A549 treated with ZK216348 at 1 μM for 4 hours (cell line): ENCODE results near the gene PRSS56. TPM values are rescaled to one million over a fixed set of nuclear protein-coding genes. Genes with fewer than 3 reads are reported as not detected.

ENCODE experiments used
- total RNA-seq: library from RNA; stranded (reverse); fragments of 200-300 nt; extraction: Qiagen RNA extraction; gene quantifications from 5 replicates; pipeline ENCODE4 v1.2.3, GENCODE V29; 2022; ENCODE audit warnings: low read depth

Gene PRSS56
- 0.08 to 0.31 TPM (median 0.20 TPM) in 4 of 5 replicates, not detected in the other for total RNA-seq

GRCh38 chr2:232519581-232520438, at the start of gene PRSS56:
TSS of gene PRSS56 (plus strand) at chr2:232520388. CDS start at chr2:232520599, 211 bp downstream.

DNA sequence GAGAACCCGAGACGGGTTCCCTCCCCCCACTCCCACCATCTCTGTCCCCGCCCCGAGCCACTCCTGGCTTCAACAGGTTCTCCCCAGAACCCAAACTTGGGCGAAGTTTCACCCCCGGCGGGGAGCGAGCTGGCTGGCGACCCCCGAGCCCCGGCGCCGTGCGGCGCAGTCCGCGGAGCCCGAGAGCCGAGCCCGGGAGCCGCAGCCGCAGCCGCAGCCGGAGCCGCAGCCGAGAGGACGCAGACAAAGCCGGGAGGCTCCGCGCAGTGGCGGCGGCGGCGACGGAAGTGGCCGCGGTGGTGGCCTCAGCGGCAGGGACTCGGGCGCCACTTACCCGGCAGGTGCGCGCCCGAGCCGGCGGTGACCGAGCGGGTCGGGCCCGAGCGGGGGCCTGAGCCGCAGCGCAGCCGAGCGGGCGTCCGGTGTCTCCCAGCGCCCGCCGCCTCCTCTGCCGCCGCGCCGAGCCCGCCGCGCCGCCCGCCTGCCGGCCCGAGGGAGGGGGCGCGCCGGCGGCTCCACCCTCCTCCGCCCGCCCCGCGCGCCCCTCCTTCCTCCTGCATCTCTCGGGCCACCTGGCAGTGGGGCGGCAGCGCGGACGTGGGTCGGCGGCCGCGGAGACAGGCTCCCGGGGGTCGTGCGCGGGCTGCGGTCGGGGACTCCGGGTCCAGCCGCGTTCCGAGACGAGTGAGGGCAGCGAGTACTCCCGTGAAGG, 32.6 kb upstream of the PRSS56 start, which contains the start of gene ECEL1:
Gene ECEL1 (minus strand): TSS at position 450 of the 712 bp plus-strand sequence. CDS start 1,181 bp downstream, outside the sequence.

DNA sequence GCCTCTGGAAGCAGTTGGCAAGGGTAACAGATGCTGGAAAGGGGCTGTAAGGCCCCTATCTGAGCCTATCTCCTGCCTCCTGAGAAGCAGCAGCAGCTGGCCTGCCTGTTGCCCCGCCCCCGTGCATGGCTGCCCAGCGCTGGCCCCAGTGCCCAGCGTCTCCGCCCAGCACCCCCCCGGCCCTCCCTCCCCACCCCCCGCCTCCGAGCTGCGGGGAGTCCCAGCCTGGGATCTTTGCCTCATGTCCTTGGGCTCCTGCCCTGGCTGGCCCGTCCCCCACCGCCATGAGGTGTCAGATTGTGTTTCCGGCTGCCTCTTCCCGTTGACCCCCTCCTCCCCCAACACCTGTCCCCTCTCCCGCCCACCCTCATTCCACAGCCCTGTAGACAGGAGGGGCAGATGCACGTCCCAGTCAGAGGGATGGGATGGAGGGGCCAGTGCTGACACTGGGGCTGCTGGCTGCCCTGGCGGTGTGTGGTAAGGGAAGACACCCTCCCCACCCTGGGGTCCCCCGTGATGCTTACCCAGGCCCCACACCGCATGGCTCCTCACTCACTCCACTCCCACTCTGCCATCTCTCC, 5.7 kb downstream of the PRSS56 start, which contains the start of gene CHRND:
Gene CHRND (plus strand): TSS at position 370 of the 581 bp plus-strand sequence. CDS start 56 bp downstream, at position 426.

DNA sequence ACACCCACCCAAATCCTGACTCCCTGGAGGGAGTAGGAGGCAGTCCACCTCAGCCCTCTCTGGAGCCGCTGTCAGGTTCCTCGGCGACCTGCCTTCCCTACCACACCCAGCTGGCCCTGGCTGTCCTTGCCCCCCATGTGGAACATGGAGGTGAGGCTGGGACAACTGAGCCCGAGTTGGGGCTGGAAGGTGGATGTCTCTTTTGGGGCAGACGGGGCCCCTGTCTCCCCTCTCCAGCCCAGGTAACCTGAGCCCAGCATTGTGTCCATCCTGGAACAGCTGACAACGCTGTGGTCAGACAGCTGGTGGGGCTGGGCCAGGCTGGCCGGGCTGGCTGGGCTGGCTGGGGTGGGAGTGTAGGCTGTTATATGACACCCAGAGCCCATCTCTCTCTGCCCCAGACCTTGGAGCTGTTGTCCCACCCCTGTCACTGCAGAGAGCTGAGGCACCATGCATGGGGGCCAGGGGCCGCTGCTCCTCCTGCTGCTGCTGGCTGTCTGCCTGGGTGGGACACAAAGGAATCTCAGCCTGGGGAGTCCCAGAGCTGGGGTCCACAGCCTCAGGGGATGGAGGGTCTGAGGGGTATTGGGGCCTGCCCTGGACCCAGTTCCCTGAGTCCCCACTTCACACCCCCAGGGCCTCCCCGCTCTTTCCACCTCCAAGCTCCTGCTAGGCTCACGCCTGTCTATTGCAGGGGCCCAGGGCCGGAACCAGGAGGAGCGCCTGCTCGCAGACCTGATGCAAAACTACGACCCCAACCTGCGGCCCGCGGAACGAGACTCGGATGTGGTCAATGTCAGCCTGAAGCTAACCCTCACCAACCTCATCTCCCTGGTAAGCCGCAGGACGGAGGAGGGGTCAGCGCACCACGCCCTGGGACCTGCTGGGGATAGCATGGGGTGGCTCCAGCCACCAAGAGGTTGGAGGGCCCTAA, 19.4 kb downstream of the PRSS56 start, which contains the start of gene CHRNG:
Gene CHRNG (plus strand): TSS at position 395 of the 934 bp plus-strand sequence. CDS start 56 bp downstream, at position 451.

DNA sequence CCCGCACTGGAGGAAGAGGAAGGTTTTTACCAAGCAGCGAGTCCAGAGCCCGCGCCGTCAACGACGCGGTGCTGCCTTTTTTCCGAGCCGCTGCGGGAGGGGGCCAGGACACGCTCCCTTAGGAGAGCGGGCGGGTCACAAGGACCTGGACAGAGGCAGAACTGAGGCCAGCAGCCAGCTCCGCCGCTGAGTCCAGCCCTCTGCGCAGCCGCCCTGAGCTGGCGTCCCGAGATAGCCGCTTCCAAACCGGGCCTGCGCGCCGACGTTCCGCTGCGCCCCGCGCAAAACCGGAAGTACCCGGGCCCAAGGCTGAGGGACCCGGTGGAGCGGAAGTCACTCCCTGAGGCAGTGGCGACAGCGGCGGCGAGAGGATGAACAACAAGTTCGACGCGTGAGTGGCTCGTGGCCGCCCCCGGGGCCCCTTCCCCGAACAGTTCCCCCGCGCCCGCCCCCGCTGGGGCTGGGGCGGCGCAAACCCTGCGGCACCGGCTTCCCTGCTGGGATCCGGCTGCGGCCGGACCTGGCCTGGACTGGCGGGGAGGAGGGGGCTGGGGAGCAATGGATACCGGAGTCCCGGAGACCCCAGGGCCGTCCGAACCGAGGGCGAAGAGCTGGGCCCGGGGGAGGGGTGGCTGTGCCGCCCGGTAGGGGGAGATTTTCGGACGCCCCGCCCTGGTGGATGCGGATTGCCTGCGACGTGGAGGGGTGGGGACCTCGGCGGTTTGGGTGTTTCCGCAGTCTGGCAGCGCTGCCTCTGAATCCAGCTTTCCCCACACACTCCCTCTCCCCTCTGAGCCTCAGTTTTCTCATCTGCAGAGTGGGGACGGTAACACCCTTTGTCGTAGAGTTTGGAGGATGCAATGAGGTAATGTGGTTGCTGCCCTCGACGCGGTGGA, 30.4 kb downstream of the PRSS56 start, which contains the start of the genes EIF4E2 and TIGD1:
Gene EIF4E2 (plus strand): TSS at position 336 of the 896 bp plus-strand sequence. CDS start 36 bp downstream, at position 372.
Gene TIGD1 (minus strand): TSS at position 204 of the 896 bp plus-strand sequence. CDS start 675 bp downstream, outside the sequence.

Other genes starting within 250 kb of the PRSS56 start
- gene ALPP, start 141.6 kb upstream of the PRSS56 start, total RNA-seq: 2.4 to 3.3 TPM (median 2.7 TPM) in 5 replicates
- gene ALPG, start 113.5 kb upstream of the PRSS56 start, total RNA-seq: 0.20 to 0.38 TPM (median 0.22 TPM) in 4 of 5 replicates, not detected in the other
- not detected in 5 replicates for gene ALPI, start 64.2 kb upstream of the PRSS56 start, total RNA-seq
- gene ECEL1, start 32.6 kb upstream of the PRSS56 start, total RNA-seq: 0.07 to 0.31 TPM (median 0.21 TPM) in 4 of 5 replicates, not detected in the other
- not detected in 5 replicates for gene CHRND, start 5.8 kb downstream of the PRSS56 start, total RNA-seq
- gene CHRNG, start 19.3 kb downstream of the PRSS56 start, total RNA-seq: not detected in 5 replicates
- 4.1 to 6.7 TPM (median 4.7 TPM) in 5 replicates for gene TIGD1, start 30.2 kb downstream of the PRSS56 start, total RNA-seq
- 93.6 to 338 TPM (median 101 TPM) in 5 replicates for gene EIF4E2, start 30.3 kb downstream of the PRSS56 start, total RNA-seq
- gene EFHD1, start 113.2 kb downstream of the PRSS56 start, total RNA-seq: 1.8 to 4.6 TPM (median 3.5 TPM) in 5 replicates
- 22.9 to 32.4 TPM (median 28.7 TPM) in 5 replicates for gene GIGYF2, start 176.9 kb downstream of the PRSS56 start, total RNA-seq